Upper lobe of right lung (tissue), 1 donor: ENCODE measurements around the gene PARD3B. TPM values are rescaled to one million over a fixed set of nuclear protein-coding genes. Genes with fewer than 3 reads are reported as not detected.

ENCODE experiments used
- ATAC-seq: fragments of 200-7000 bp; cut with Tn5 transposase; one replicate; pipeline ENCODE4 v1.9.1; 2020; ENCODE audit warnings: mild to moderate bottlenecking, moderate library complexity
- DNase-seq: peaks from one replicate; pipeline ENCODE4 v3.0.0-alpha.2; 2020
- H3K27ac ChIP-seq: fragments of 200-600 bp; one replicate; pipeline ENCODE4 v1.8.0; 2022
- H3K27me3 ChIP-seq: fragments of 200-600 bp; one replicate; pipeline ENCODE4 v1.8.0; 2022; ENCODE audit warnings: mild to moderate bottlenecking
- H3K36me3 ChIP-seq: fragments of 200-600 bp; one replicate; pipeline ENCODE4 v1.8.0; 2022
- H3K4me1 ChIP-seq: fragments of 200-600 bp; one replicate; pipeline ENCODE4 v1.8.0; 2022
- H3K4me3 ChIP-seq: fragments of 200-600 bp; one replicate; pipeline ENCODE4 v1.8.0; 2022; ENCODE audit warnings: mild to moderate bottlenecking
- H3K9me3 ChIP-seq: fragments of 200-600 bp; one replicate; pipeline ENCODE4 v1.8.0; 2022
- CTCF ChIP-seq: fragments of 200-600 bp; IDR thresholded peaks from one replicate; pipeline ENCODE4 v1.8.0; 2022; ENCODE audit warnings: antibody characterized with exemption
- intact Hi-C: fragments of 100-400 bp; cut with DNase I; formaldehyde crosslinking; loops from one replicate; pipeline ENCODE4 v1.11.0; 2022
- total RNA-seq: library from RNA; stranded (reverse); fragmentation: NEBNext Ultra II Directional; extraction: Animal tissue kit (Norgen Biotek cat#: 25700); gene quantifications from one replicate; pipeline ENCODE4 v1.2.1, GENCODE V29; 2021
- donor health status: DM: no; HTN: yes; CAD: no; lungs with severe emphysema.

PARD3B gene
- total RNA-seq, 1 donor from 2014 or later: 32.5 TPM

DNA sequence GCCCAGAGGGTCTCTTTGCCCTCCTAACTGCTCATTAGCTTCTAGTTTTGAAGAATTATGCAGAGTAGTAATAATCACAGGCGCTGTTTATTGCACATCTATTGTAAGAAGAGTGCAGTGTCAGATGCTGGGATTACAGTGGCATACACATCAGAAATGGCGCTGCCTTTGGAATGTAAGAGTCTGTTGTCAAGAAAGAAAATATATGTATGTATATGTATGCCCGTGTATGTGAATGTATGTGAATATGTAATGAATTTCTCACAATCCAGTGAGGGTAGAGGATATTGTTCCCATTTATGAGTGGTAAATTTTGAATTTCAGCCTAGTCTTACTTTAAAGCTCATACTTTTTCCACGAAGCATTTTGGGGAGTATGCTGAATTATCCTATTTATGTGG, 127.5 kb downstream of the PARD3B start:
- H3K4me1 ChIP-seq: peaks cover 4% of the 10 kb centered on the region
- ATAC-seq: no peak
- H3K27ac ChIP-seq: no peak overlapping the region
- H3K27me3 ChIP-seq: no peaks in the 10 kb centered on the region
- intact Hi-C loops: no loop called here
- H3K36me3 ChIP-seq: no peaks in the 10 kb centered on the region
- TF ChIP-seq CTCF: no peak
- no peaks in the 10 kb centered on the region for H3K9me3 ChIP-seq
- no peak overlapping the region for H3K4me3 ChIP-seq
- DNase-seq: no peak

GRCh38 chr2:204673877-204674276, 128.6 kb downstream of the PARD3B start:
- Histone ChIP-seq H3K4me1 (peaks cover 4% of the 10 kb centered on the region), H3K27ac (no peak overlapping the region), H3K4me3 (no peak overlapping the region), H3K9me3 (no peaks in the 10 kb centered on the region), H3K36me3 (no peaks in the 10 kb centered on the region), H3K27me3 (no peaks in the 10 kb centered on the region)
- ATAC-seq (no peak), DNase-seq (no peak)
- TF ChIP-seq CTCF: no peak
- intact Hi-C loops: no loop called here

GRCh38 chr2:204678031-204678430, 132.8 kb downstream of the PARD3B start:
- no peak for DNase-seq
- H3K4me1 ChIP-seq: peaks cover 4% of the 10 kb centered on the region
- no peaks in the 10 kb centered on the region for H3K27me3 ChIP-seq
- no peaks in the 10 kb centered on the region for H3K9me3 ChIP-seq
- no peak overlapping the region for H3K4me3 ChIP-seq
- TF ChIP-seq CTCF: no peak
- intact Hi-C loops: no loop called here
- ATAC-seq: no peak
- H3K27ac ChIP-seq: no peak overlapping the region
- no peaks in the 10 kb centered on the region for H3K36me3 ChIP-seq

DNA sequence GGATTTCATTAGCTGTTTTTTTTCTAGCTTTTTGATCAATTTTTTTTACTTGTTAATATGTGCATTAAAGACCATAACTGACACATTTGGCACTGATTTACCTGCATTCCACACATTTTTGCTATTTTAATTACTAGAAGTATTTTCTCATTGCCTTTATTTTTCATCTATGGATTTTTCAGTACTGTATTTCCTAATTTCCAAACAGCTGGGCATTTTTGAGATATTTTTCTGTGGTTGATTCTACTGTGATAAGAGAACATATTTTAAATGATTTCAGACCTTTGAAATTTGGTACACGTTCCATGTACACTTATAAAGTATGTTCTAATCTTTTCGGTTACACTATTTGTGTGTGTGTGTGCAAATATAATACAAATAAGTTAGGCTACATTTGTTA, 135.3 kb downstream of the PARD3B start:
- no peak for DNase-seq
- Histone ChIP-seq H3K4me1 (peaks cover 4% of the 10 kb centered on the region), H3K27ac (no peak overlapping the region), H3K36me3 (no peaks in the 10 kb centered on the region), H3K4me3 (no peak overlapping the region), H3K9me3 (no peaks in the 10 kb centered on the region), H3K27me3 (no peaks in the 10 kb centered on the region)
- ATAC-seq: no peak
- intact Hi-C loops: no loop called here
- TF ChIP-seq CTCF: no peak

DNA sequence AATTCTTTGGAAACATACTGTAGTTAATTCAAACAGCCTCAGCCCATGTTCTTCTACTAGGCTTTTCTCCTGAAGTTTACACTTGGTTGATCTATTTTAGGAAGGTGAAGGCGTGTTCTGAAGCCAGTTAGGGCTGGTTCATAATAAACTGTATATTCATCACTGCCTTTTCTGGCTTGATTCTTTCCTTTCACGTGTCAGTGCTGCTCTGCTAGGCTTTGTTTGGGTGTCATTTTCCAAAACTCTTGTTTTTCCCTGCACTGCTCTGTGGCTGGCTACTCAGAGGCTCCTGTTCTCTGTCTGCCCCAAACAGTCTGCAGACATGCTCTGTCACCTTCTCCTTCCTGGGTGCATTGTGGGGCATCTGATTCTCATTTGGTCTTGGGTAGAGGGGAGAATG, 136.1 kb downstream of the PARD3B start:
- TF ChIP-seq CTCF: no peak
- Histone ChIP-seq H3K36me3 (no peaks in the 10 kb centered on the region), H3K27ac (no peak overlapping the region), H3K4me3 (no peak overlapping the region), H3K27me3 (no peaks in the 10 kb centered on the region), H3K9me3 (no peaks in the 10 kb centered on the region), H3K4me1 (peaks cover 4% of the 10 kb centered on the region)
- intact Hi-C loops: no loop called here
- DNase-seq: no peak
- peak; percentile 30 for ATAC-seq

DNA sequence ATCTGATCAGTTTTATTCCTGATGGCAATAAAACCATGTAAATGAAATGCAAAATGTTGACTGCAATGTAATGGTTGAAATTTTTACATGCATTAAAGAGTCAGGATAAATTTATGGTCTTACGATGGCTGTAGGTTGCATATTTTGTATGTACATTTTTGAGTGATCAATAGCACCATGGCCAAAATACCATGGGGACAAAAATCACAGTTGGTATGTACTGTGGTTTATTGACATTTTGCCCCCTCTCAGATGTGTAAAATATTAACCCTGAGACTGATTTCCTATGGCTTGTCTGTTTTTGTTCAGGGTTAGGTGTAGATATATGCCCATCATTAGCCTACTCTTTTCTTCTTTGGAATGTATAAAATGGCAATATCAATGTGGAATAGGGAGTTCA, 138.1 kb downstream of the PARD3B start:
- TF ChIP-seq CTCF: no peak
- Histone ChIP-seq H3K4me3 (no peak overlapping the region), H3K27me3 (no peaks in the 10 kb centered on the region), H3K9me3 (no peaks in the 10 kb centered on the region), H3K4me1 (peaks cover 4% of the 10 kb centered on the region), H3K36me3 (no peaks in the 10 kb centered on the region), H3K27ac (no peak overlapping the region)
- ATAC-seq (no peak), DNase-seq (no peak)
- intact Hi-C loops: no loop called here
